IMR-90 (cell line): ENCODE results near the gene CYP19A1. TPM values are rescaled to one million over a fixed set of nuclear protein-coding genes. Genes with fewer than 3 reads are reported as not detected.

ENCODE experiments used
- ATAC-seq: fragments of 200-7000 bp; cut with Tn5 transposase; 2 replicates; pipeline ENCODE4 v1.9.1; 2020; ENCODE audit warnings: low read depth, mild to moderate bottlenecking, moderate library complexity
- BruUV-seq: library from RNA; stranded (reverse); fragments of 400-500 nt; replicated peaks from 2 replicates; lab custom pipeline; 2021; lab: Mats Ljungman, UMichigan
- CTCF ChIA-PET: fragments of 300-600 bp; formaldehyde crosslinking; extraction: SDS; loops from one replicate; lab custom pipeline; 2021; ENCODE audit warnings: antibody characterized with exemption; lab: Yijun Ruan, JAX
- POLR2A ChIA-PET: fragments of 300-600 bp; sonication (Branson Sonifier 250); formaldehyde crosslinking; loops from one replicate; lab custom pipeline; 2022; ENCODE audit warnings: antibody characterized with exemption; ENCODE audit not compliant: unreplicated experiment; lab: Charles Lee
- DNase-seq: peaks from one replicate; pipeline ENCODE4 v3.0.0; 2013
- H2AFZ ChIP-seq: replicated peaks from 2 replicates; pipeline ENCODE3; 2013; ENCODE audit warnings: low read length, mild to moderate bottlenecking; ENCODE audit not compliant: poor library complexity
- H2AK5ac ChIP-seq: 2 replicates; pipeline ENCODE4 v1.6.1; 2013; ENCODE audit warnings: low read depth, low read length, inconsistent platforms
- H2AK9ac ChIP-seq: replicated peaks from 2 replicates; pipeline ENCODE3; 2013; ENCODE audit warnings: mild to moderate bottlenecking, low read depth, low read length, moderate library complexity; ENCODE audit not compliant: poor library complexity
- H2BK120ac ChIP-seq: 2 replicates; pipeline ENCODE4 v1.6.1; 2013; ENCODE audit warnings: low read depth, low read length, inconsistent platforms
- H2BK15ac ChIP-seq: 3 replicates; pipeline ENCODE4 v1.6.1; 2013; ENCODE audit warnings: low read depth, low read length, inconsistent platforms
- H2BK20ac ChIP-seq: 2 replicates; pipeline ENCODE4 v1.6.1; 2013; ENCODE audit warnings: low read depth, mild to moderate bottlenecking, inconsistent platforms, low read length, moderate library complexity
- H2BK5ac ChIP-seq: 2 replicates; pipeline ENCODE4 v1.6.1; 2013; ENCODE audit warnings: mild to moderate bottlenecking, low read depth, low read length, inconsistent platforms; ENCODE audit not compliant: poor library complexity, severe bottlenecking
- H3K14ac ChIP-seq: replicated peaks from 2 replicates; pipeline ENCODE4 v1.6.1; 2013; ENCODE audit warnings: low read depth, low read length, inconsistent platforms
- H3K18ac ChIP-seq: 2 replicates; pipeline ENCODE4 v1.6.1; 2013; ENCODE audit warnings: low read depth, low read length, control low read depth
- H3K23ac ChIP-seq: 2 replicates; pipeline ENCODE4 v1.6.1; 2013; ENCODE audit warnings: low read depth, low read length, inconsistent platforms
- H3K27ac ChIP-seq: 2 replicates; pipeline ENCODE4 v1.5.1; 2013; ENCODE audit warnings: mild to moderate bottlenecking, control low read depth, low read length; ENCODE audit not compliant: insufficient read depth
- H3K27me3 ChIP-seq: 2 replicates; pipeline ENCODE4 v1.6.1; 2013; ENCODE audit warnings: low read length; ENCODE audit not compliant: control insufficient read depth, insufficient read depth
- H3K36me3 ChIP-seq: 2 replicates; pipeline ENCODE4 v1.6.1; 2013; ENCODE audit warnings: low read length, mixed read lengths; ENCODE audit not compliant: control insufficient read depth, insufficient read depth
- H3K4ac ChIP-seq: 2 replicates; pipeline ENCODE4 v1.6.1; 2013; ENCODE audit warnings: low read depth, low read length, inconsistent platforms
- H3K4me1 ChIP-seq: 2 replicates; pipeline ENCODE4 v1.6.1; 2013; ENCODE audit warnings: low read length, mixed read lengths; ENCODE audit not compliant: control insufficient read depth, insufficient read depth
- H3K4me2 ChIP-seq: 2 replicates; pipeline ENCODE4 v1.6.1; 2013; ENCODE audit warnings: low read depth, mild to moderate bottlenecking, control low read depth, low read length, moderate library complexity
- H3K4me3 ChIP-seq: 2 replicates; pipeline ENCODE4 v1.5.1; 2013; ENCODE audit warnings: low read depth, mild to moderate bottlenecking, control low read depth, low read length, moderate library complexity; ENCODE audit not compliant: insufficient read depth
- H3K56ac ChIP-seq: 2 replicates; pipeline ENCODE4 v1.6.1; 2013; ENCODE audit warnings: low read length, inconsistent platforms; ENCODE audit not compliant: insufficient read depth; ENCODE audit errors: extremely low read depth
- H3K79me1 ChIP-seq, 2 experiments: 2 replicates each; pipeline ENCODE4 v1.6.1; 2013; ENCODE audit warnings: low read length in 2 of 2, inconsistent platforms in 1 of 2, low read depth in 1 of 2
- H3K9ac ChIP-seq: 2 replicates; pipeline ENCODE4 v1.6.1; 2013; ENCODE audit warnings: low read depth, low read length, control low read depth
- H3K9me1 ChIP-seq: 2 replicates; pipeline ENCODE4 v1.6.1; 2013; ENCODE audit warnings: low read length, inconsistent platforms; ENCODE audit not compliant: insufficient read depth
- H3K9me3 ChIP-seq: 2 replicates; pipeline ENCODE4 v1.6.1; 2013; ENCODE audit warnings: low read length; ENCODE audit not compliant: control insufficient read depth, insufficient read depth
- H4K20me1 ChIP-seq: 2 replicates; pipeline ENCODE4 v1.6.1; 2013; ENCODE audit warnings: low read length, inconsistent platforms; ENCODE audit not compliant: insufficient read depth
- H4K5ac ChIP-seq: 2 replicates; pipeline ENCODE4 v1.6.1; 2013; ENCODE audit warnings: mild to moderate bottlenecking, low read depth, low read length, control low read depth
- H4K8ac ChIP-seq, 2 experiments: 2 replicates each; pipeline ENCODE4 v1.6.1; 2013; ENCODE audit warnings: low read depth in 2 of 2, low read length in 2 of 2, control low read depth in 1 of 2, inconsistent platforms in 1 of 2
- H4K91ac ChIP-seq: 2 replicates; pipeline ENCODE4 v1.6.1; 2013; ENCODE audit warnings: low read depth, low read length, inconsistent platforms; ENCODE audit not compliant: insufficient read depth
- FOS ChIP-seq: fragments of 150-350 bp; IDR thresholded peaks from 2 replicates; pipeline ENCODE4 v1.6.1; 2016; ENCODE audit warnings: low read depth, low read length
- WGBS, 2 experiments: methylation state at CpG; one replicate each; pipeline versions ENCODE4 v1.1.5 to v1.1.7; 2013; ENCODE audit warnings: missing lambda C conversion rate in 2 of 2; ENCODE audit not compliant: insufficient read length in 1 of 2; ENCODE audit errors: extremely low coverage in 2 of 2; 5-methylcytosine and 5-hydroxymethylcytosine counted together
- dilution Hi-C: fragments of 300-500 bp; cut with HindIII; formaldehyde crosslinking; loops from one replicate; pipeline ENCODE4 v1.14.3; 2018; ENCODE audit warnings: low sequenced_read_pairs; ENCODE audit not compliant: unreplicated experiment
- in situ Hi-C: fragments of 300-500 bp; cut with MboI; formaldehyde crosslinking; loops from 3 replicates; pipeline ENCODE4 v1.14.3; 2019; ENCODE audit warnings: low sequenced_read_pairs, inconsistent platforms, mixed read lengths
- intact Hi-C: fragments of 100-400 bp; cut with micrococcal nuclease; formaldehyde crosslinking; loops from 2 replicates; pipeline ENCODE4 v1.10.0; 2022
- polyA plus RNA-seq, 3 experiments: library from polyadenylated mRNA; depleted of rRNA; stranded (reverse); fragments of >200 nt; gene quantifications; 2 replicates each; pipeline ENCODE4 v1.2.3, GENCODE V29; 2012; ENCODE audit warnings: low replicate concordance in 1 of 3
- total RNA-seq: library from RNA; depleted of rRNA; stranded (reverse); fragments of >200 nt; gene quantifications from 2 replicates; pipeline ENCODE4 v1.2.3, GENCODE V29; 2012

CYP19A1 gene
- total and polyA plus RNA-seq, 2 of the 4 experiments (the other 2 are of a cell fraction), result not detected

GRCh38 chr15:51263116-51263515 lies 75.3 kb downstream of the CYP19A1 start:
- Histone ChIP-seq H3K27me3 (peaks cover 64% of the 10 kb centered on the region), H3K9ac (no peak overlapping the region), H3K4me3 (no peak overlapping the region), H4K20me1 (no peaks in the 10 kb centered on the region; the same call in 1 of the 2 replicates), H3K18ac (no peak overlapping the region), H3K56ac (no peak overlapping the region), H4K5ac (no peak overlapping the region), H2BK20ac (no peak overlapping the region), H3K4me1 (no peaks in the 10 kb centered on the region), H4K91ac (no peak overlapping the region), H3K79me1 (no peaks in the 10 kb centered on the region), H3K36me3 (no peaks in the 10 kb centered on the region), H4K8ac (no peak overlapping the region), H3K23ac (no peak overlapping the region), H3K9me3 (peaks cover 11% of the 10 kb centered on the region), H3K4ac (no peak overlapping the region), H2BK15ac (no peak overlapping the region), H3K14ac (no peak overlapping the region), H3K27ac (no peak overlapping the region), H2AK5ac (no peak overlapping the region), H3K9me1 (no peaks in the 10 kb centered on the region), H2BK5ac (no peak overlapping the region), H3K4me2 (no peak overlapping the region), H2AFZ (no peak overlapping the region), H2AK9ac (no peak overlapping the region), H2BK120ac (no peak overlapping the region)
- intact Hi-C loops (no loop called here), dilution Hi-C loops (no loop called here), in situ Hi-C loops (no loop called here)
- BruUV-seq, result no TSS peak
- ChIA-PET CTCF (no interaction called here), POLR2A (interaction anchor here (0.6 kb wide), 1 partner anchor 33 kb away, joined by 3 read pairs; no protein-coding TSS in a partner anchor)
- DNase-seq, result no peak
- WGBS, 2 experiments, result 50% methylated on average over 1 of the region's 3 CpGs; no CpG with 5 or more reads in 1 of the 2 experiments
- TF ChIP-seq FOS, result no peak
- no peak for ATAC-seq
